Fibroblast of lung (primary cell): ENCODE data around the gene UPB1. TPM values are rescaled to one million over a fixed set of nuclear protein-coding genes. Genes with fewer than 3 reads are reported as not detected.
"Not testable (repeated sequence)": the region's sequence is repeated elsewhere in the genome, so short reads cannot be mapped to it uniquely, and the experiment has no call there.

Experiments
- DNase-seq, 2 donors: peaks; one replicate each; pipeline versions ENCODE4 v3.0.0 to v3.0.0-alpha.2; 2010; ENCODE audit warnings: low read depth in 2 of 2
- H2AFZ ChIP-seq: 2 replicates; pipeline ENCODE4 v1.5.1; 2012; ENCODE audit warnings: low read length, control low read depth, inconsistent platforms
- H3K27ac ChIP-seq: 2 replicates; pipeline ENCODE4 v1.5.1; 2011; ENCODE audit warnings: low read length, control low read depth; ENCODE audit not compliant: insufficient read depth
- H3K27me3 ChIP-seq: 2 replicates; pipeline ENCODE4 v1.5.1; 2011; ENCODE audit warnings: mild to moderate bottlenecking, low read length; ENCODE audit not compliant: control insufficient read depth, insufficient read depth
- H3K36me3 ChIP-seq: 2 replicates; pipeline ENCODE4 v1.5.1; 2011; ENCODE audit warnings: low read length; ENCODE audit not compliant: control insufficient read depth, insufficient read depth
- H3K4me1 ChIP-seq: 2 replicates; pipeline ENCODE4 v1.5.1; 2011; ENCODE audit warnings: low read length; ENCODE audit not compliant: control insufficient read depth, insufficient read depth; ENCODE audit errors: extremely low read depth
- H3K4me2 ChIP-seq: 2 replicates; pipeline ENCODE4 v1.5.1; 2011; ENCODE audit warnings: low read length, control low read depth; ENCODE audit not compliant: insufficient read depth; ENCODE audit errors: extremely low read depth
- H3K4me3 ChIP-seq, 4 experiments: fragments of 200-600 bp in 1 of 4; sonication (generic) in 1 of 4; replicated peaks in 1 of 4; 2 replicates each; pipeline ENCODE4 v1.5.1; 2011 to 2016; ENCODE audit warnings: low read length in 4 of 4, low read depth in 3 of 4, mild to moderate bottlenecking in 3 of 4, control low read depth in 2 of 4, inconsistent platforms in 1 of 4, mixed read lengths in 1 of 4; ENCODE audit not compliant: insufficient read depth in 1 of 4; ENCODE audit errors: control extremely low read depth in 1 of 4
- H3K79me2 ChIP-seq: 2 replicates; pipeline ENCODE4 v1.5.1; 2012; ENCODE audit warnings: mild to moderate bottlenecking, low read length, inconsistent platforms; ENCODE audit not compliant: control insufficient read depth, insufficient read depth
- H3K9ac ChIP-seq: 2 replicates; pipeline ENCODE4 v1.5.1; 2011; ENCODE audit warnings: mild to moderate bottlenecking, low read length, control low read depth; ENCODE audit not compliant: insufficient read depth
- H3K9me3 ChIP-seq: 2 replicates; pipeline ENCODE4 v1.5.1; 2012; ENCODE audit warnings: low read depth, low read length; ENCODE audit not compliant: control insufficient read depth, insufficient read depth
- H4K20me1 ChIP-seq: 2 replicates; pipeline ENCODE4 v1.5.1; 2011; ENCODE audit warnings: low read length; ENCODE audit not compliant: control insufficient read depth, insufficient read depth; ENCODE audit errors: extremely low read depth
- CTCF ChIP-seq, 2 donors: IDR thresholded peaks in 1 of 2; conservative IDR thresholded peaks in 1 of 2; 1 replicate in 1 of 2; 2 replicates in 1 of 2; pipeline ENCODE4 v1.5.1; 2011 to 2012; ENCODE audit warnings: low read length in 2 of 2, control low read depth in 1 of 2, inconsistent platforms in 1 of 2, low read depth in 1 of 2, mild to moderate bottlenecking in 1 of 2
- EZH2 ChIP-seq: IDR thresholded peaks from 2 replicates; pipeline ENCODE4 v1.5.1; 2012; ENCODE audit warnings: low read length, control low read depth, mild to moderate bottlenecking; ENCODE audit errors: missing control alignments
- polyA plus RNA-seq, 2 donors: library from polyadenylated mRNA; depleted of rRNA in 1 of 2; stranded (reverse) in 1 of 2; unstranded in 1 of 2; fragments of >200 nt; gene quantifications; 2 replicates each; pipeline ENCODE4 v1.2.1, GENCODE V29; 2011 to 2012; ENCODE audit warnings: missing spikeins in 1 of 2
- total RNA-seq: library from RNA; depleted of rRNA; stranded (reverse); fragments of >200 nt; gene quantifications from 2 replicates; pipeline ENCODE4 v1.2.1, GENCODE V29; 2014

Gene UPB1
- total and polyA plus RNA-seq, 2 donors (not counting 1 experiment from before 2014, with no cell fraction given): 0.05 TPM; not detected in 1

GRCh38 chr22:24489011-24489410, 6.1 kb upstream of the UPB1 start:
- H3K27me3 ChIP-seq: peaks cover 5% of the 10 kb centered on the region
- H3K36me3 ChIP-seq: no peaks in the 10 kb centered on the region
- no peaks in the 10 kb centered on the region for H3K9me3 ChIP-seq
- H4K20me1 ChIP-seq: no peaks in the 10 kb centered on the region
- no peaks in the 10 kb centered on the region for H3K79me2 ChIP-seq
- no peak overlapping the region for H3K4me2 ChIP-seq
- H3K4me1 ChIP-seq: peaks cover 2% of the 10 kb centered on the region
- no peak overlapping the region for H3K9ac ChIP-seq
- H3K4me3 ChIP-seq: no peak overlapping the region
- H2AFZ ChIP-seq: no peak overlapping the region
- no peak overlapping the region for H3K27ac ChIP-seq
- peak in 1 of 2 donors; percentile 58 for DNase-seq
- TF ChIP-seq CTCF (conservative IDR thresholded peaks at IDR 0.05 in 1 of 2, IDR thresholded peaks at IDR 0.05 in 1 of 2; ENCODE audit: low read depth in 1 of 2, low read length in 2 of 2) (no peak), EZH2 (no peak)

- H3K9ac ChIP-seq, H3K36me3 ChIP-seq, H3K4me1 ChIP-seq, H3K27me3 ChIP-seq, H3K79me2 ChIP-seq, H3K4me2 ChIP-seq, DNase-seq, H3K27ac ChIP-seq, H2AFZ ChIP-seq, H3K9me3 ChIP-seq, H3K4me3 ChIP-seq, H4K20me1 ChIP-seq: not testable (repeated sequence)
Observed at GRCh38 chr22:24489434-24489833, 5.7 kb upstream of the UPB1 start.

GRCh38 chr22:24492391-24492790, 2.7 kb upstream of the UPB1 start:
- peaks cover 24% of the 10 kb centered on the region for H3K27me3 ChIP-seq
- H3K36me3 ChIP-seq: no peaks in the 10 kb centered on the region
- H4K20me1 ChIP-seq: no peaks in the 10 kb centered on the region
- no peak overlapping the region for H3K27ac ChIP-seq
- H2AFZ ChIP-seq: no peak overlapping the region
- no peaks in the 10 kb centered on the region for H3K9me3 ChIP-seq
- no peaks in the 10 kb centered on the region for H3K4me1 ChIP-seq
- DNase-seq: no peak
- no peak overlapping the region for H3K4me2 ChIP-seq
- no peak overlapping the region for H3K4me3 ChIP-seq
- no peaks in the 10 kb centered on the region for H3K79me2 ChIP-seq
- H3K9ac ChIP-seq: no peak overlapping the region
- no peak for TF ChIP-seq CTCF (conservative IDR thresholded peaks at IDR 0.05 in 1 of 2, IDR thresholded peaks at IDR 0.05 in 1 of 2; ENCODE audit: low read depth in 1 of 2, low read length in 2 of 2)
- TF ChIP-seq EZH2: no peak
